ENCODE data around the gene SLC2A8. TPM values are rescaled to one million over a fixed set of nuclear protein-coding genes. Genes with fewer than 3 reads are reported as not detected.

Gene SLC2A8
- total RNA-seq, 1 donor from 2014 or later, result 21.5 TPM

GRCh38 chr9:127417131-127418036, 20.4 kb downstream of the SLC2A8 start:
- Mint-ChIP-seq H3K4me1 (ENCODE audit: unreplicated experiment) (peaks cover 7% of the 10 kb centered on the region), H3K27me3 (ENCODE audit: unreplicated experiment) (peaks cover 2% of the 10 kb centered on the region), H3K9me3 (ENCODE audit: unreplicated experiment) (no peaks in the 10 kb centered on the region), H3K4me3 (ENCODE audit: unreplicated experiment) (no peak overlapping the region), H3K36me3 (ENCODE audit: low read depth, unreplicated experiment) (no peaks in the 10 kb centered on the region), H3K27ac (ENCODE audit: unreplicated experiment) (no peak overlapping the region)
- no peak for DNase-seq (ENCODE audit: low spot score)
- TF ChIP-seq, protein P1, sequence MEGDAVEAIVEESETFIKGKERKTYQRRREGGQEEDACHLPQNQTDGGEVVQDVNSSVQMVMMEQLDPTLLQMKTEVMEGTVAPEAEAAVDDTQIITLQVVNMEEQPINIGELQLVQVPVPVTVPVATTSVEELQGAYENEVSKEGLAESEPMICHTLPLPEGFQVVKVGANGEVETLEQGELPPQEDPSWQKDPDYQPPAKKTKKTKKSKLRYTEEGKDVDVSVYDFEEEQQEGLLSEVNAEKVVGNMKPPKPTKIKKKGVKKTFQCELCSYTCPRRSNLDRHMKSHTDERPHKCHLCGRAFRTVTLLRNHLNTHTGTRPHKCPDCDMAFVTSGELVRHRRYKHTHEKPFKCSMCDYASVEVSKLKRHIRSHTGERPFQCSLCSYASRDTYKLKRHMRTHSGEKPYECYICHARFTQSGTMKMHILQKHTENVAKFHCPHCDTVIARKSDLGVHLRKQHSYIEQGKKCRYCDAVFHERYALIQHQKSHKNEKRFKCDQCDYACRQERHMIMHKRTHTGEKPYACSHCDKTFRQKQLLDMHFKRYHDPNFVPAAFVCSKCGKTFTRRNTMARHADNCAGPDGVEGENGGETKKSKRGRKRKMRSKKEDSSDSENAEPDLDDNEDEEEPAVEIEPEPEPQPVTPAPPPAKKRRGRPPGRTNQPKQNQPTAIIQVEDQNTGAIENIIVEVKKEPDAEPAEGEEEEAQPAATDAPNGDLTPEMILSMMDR (IDR thresholded peaks at IDR 0.05; ENCODE audit: unreplicated experiment), result no peak

DNA sequence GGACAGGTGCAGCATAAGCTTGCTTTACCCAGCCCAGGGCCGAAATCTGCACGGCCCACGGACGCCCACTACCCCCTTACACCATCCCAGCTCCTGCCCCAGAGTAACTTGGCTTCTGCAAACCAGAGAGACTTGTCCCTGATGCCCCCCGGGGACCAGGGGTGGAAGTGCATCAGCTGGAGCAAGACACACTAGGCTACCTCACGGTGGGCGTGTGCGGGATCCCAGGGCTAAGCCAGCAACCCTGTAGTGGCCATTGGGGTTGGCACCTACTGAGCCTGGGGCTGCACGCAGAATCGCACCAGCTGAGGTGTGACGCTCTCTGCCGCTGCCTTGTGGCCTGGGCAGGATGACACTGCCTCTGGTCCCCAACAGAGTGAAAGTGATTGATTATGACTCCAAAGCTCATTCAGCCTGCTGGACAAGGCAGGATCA, 21.1 kb downstream of the SLC2A8 start:
- H3K27ac Mint-ChIP-seq (ENCODE audit: unreplicated experiment), result no peak overlapping the region
- TF ChIP-seq, protein P1 (IDR thresholded peaks at IDR 0.05; ENCODE audit: unreplicated experiment), result peak; percentile 40
- peaks cover 2% of the 10 kb centered on the region for H3K27me3 Mint-ChIP-seq (ENCODE audit: unreplicated experiment)
- H3K36me3 Mint-ChIP-seq (ENCODE audit: low read depth, unreplicated experiment), result no peaks in the 10 kb centered on the region
- H3K9me3 Mint-ChIP-seq (ENCODE audit: unreplicated experiment), result no peaks in the 10 kb centered on the region
- no peak overlapping the region for H3K4me3 Mint-ChIP-seq (ENCODE audit: unreplicated experiment)
- DNase-seq (ENCODE audit: low spot score), result peak; percentile 67
- peaks cover 13% of the 10 kb centered on the region for H3K4me1 Mint-ChIP-seq (ENCODE audit: unreplicated experiment)

DNA sequence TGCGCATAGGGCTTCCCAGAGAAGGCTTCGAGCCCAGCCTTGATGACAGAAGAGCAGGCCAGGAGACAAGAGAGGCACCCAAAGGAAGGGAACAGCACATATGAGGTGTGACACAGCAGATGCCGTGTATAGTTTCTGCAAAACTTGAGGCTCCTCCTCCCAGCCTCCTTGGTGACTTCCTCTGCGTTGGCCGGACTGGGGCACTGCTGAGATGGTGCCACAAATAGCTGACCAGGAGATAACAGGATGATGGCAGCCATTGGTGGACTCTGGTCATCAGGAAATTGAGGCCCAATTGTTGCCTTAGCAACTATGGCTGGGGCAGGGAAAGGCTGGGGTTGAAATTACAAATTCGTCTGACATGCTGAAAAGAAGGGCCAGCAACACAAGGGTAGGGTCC, 22.4 kb downstream of the SLC2A8 start:
- TF ChIP-seq, protein P1 (IDR thresholded peaks at IDR 0.05; ENCODE audit: unreplicated experiment), result no peak
- Mint-ChIP-seq H3K4me3 (ENCODE audit: unreplicated experiment) (no peak overlapping the region), H3K4me1 (ENCODE audit: unreplicated experiment) (peaks cover 14% of the 10 kb centered on the region), H3K27me3 (ENCODE audit: unreplicated experiment) (peaks cover 2% of the 10 kb centered on the region), H3K27ac (ENCODE audit: unreplicated experiment) (no peak overlapping the region), H3K9me3 (ENCODE audit: unreplicated experiment) (no peaks in the 10 kb centered on the region), H3K36me3 (ENCODE audit: low read depth, unreplicated experiment) (no peaks in the 10 kb centered on the region)
- DNase-seq (ENCODE audit: low spot score), result no peak

DNA sequence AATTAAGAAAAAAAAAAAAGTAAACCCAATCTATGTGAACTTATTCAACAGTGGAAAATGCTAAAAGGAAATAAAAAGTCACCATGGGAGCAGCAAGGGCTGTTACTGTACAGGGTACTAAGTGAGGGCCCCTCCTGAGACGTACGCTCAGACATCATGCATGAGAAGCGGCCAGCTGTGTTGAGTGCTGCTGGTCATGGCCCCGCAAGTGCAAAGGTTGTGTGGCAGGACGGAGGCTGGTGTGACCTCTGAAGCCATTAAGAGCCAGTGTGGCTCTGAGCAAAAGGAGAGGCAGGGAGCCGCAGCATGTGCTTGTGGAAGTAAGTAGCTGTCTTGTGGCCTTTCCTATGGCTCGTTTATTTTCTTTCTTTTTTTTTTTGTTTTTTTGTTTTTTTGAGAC, 24.1 kb downstream of the SLC2A8 start:
- Mint-ChIP-seq H3K4me1 (ENCODE audit: unreplicated experiment) (peaks cover 30% of the 10 kb centered on the region), H3K4me3 (ENCODE audit: unreplicated experiment) (no peak overlapping the region), H3K9me3 (ENCODE audit: unreplicated experiment) (no peaks in the 10 kb centered on the region), H3K27me3 (ENCODE audit: unreplicated experiment) (peaks cover 2% of the 10 kb centered on the region), H3K27ac (ENCODE audit: unreplicated experiment) (no peak overlapping the region), H3K36me3 (ENCODE audit: low read depth, unreplicated experiment) (no peaks in the 10 kb centered on the region)
- no peak for DNase-seq (ENCODE audit: low spot score)
- TF ChIP-seq, protein P1 (IDR thresholded peaks at IDR 0.05; ENCODE audit: unreplicated experiment), result no peak

GRCh38 chr9:127422133-127422782, 25.3 kb downstream of the SLC2A8 start:
- no peak for DNase-seq (ENCODE audit: low spot score)
- Mint-ChIP-seq H3K4me1 (ENCODE audit: unreplicated experiment) (peaks cover 36% of the 10 kb centered on the region), H3K27me3 (ENCODE audit: unreplicated experiment) (peaks cover 2% of the 10 kb centered on the region), H3K36me3 (ENCODE audit: low read depth, unreplicated experiment) (no peaks in the 10 kb centered on the region), H3K4me3 (ENCODE audit: unreplicated experiment) (no peak overlapping the region), H3K27ac (ENCODE audit: unreplicated experiment) (no peak overlapping the region), H3K9me3 (ENCODE audit: unreplicated experiment) (no peaks in the 10 kb centered on the region)
- TF ChIP-seq, protein P1 (IDR thresholded peaks at IDR 0.05; ENCODE audit: unreplicated experiment), result no peak
